ENCODE measurements around the gene NEK8.
"Not testable (repeated sequence)": the region's sequence is repeated elsewhere in the genome, so short reads cannot be mapped to it uniquely, and the experiment has no call there.

Gene NEK8

DNA sequence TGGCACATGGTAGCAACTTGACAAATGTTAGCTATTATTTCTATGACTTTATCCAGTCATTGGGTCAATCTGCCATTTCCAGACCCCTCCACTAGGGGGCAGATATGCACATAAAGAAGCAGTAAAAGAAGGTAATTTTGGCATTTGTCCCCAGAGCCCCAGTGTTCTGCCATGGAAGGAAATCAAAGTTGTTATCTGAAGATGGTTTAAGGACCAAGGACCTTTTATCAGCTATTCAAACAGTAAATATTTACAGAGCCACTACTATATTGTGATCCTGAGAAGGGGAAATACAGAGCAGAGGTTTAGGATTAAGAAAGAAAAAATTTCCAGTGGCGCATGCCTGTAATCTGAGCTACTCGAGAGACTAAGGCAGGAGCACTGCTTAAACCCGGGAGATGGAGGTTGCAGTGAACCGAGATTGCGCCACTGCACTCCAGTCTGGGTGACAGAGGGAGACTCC lies 35.2 kb downstream of the NEK8 start:
- DNase-seq (ENCODE audit: low read depth in 2 of 2): peak; percentile 74 to 77

DNA sequence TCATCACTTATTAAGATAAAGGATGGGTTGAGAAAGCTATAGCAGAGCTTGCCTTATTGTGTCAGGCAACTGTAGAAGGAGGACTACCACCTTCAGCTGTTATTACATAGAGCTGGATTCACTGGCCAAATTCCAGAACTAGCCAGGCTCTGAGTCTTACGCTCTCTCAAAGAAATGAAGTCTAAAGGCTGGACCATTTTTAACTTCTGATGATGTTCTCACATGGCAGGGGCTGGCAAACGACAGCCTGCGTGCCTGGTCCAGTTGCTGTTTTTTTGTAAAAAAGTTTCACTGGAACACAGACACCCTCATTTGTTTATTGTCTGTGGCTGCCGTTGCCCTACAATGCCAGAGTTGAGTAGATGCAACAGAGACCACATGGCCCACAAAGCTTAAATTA lies 36.5 kb downstream of the NEK8 start:
- no peak for DNase-seq (ENCODE audit: low read depth in 2 of 2)

DNA sequence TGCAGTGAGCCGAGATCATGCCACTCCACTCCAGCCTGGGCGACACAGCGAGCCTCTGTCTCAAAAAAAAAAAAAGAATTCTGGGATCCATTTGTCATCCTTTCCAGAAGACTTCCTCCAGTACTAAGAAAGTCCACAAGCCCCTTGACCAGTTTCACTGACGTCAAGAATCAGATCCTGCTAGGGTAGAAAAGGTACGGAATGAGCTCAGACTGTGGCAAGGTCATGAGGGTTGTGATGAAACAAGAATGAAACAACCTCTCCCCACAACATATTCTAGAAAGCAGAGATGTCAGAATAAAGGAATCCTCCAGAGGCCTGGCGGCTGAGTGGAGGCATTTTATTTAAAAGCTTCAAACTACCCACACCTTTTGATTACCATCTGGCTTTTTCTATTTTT lies 45.1 kb downstream of the NEK8 start:
- DNase-seq (ENCODE audit: low read depth in 2 of 2): no peak

DNA sequence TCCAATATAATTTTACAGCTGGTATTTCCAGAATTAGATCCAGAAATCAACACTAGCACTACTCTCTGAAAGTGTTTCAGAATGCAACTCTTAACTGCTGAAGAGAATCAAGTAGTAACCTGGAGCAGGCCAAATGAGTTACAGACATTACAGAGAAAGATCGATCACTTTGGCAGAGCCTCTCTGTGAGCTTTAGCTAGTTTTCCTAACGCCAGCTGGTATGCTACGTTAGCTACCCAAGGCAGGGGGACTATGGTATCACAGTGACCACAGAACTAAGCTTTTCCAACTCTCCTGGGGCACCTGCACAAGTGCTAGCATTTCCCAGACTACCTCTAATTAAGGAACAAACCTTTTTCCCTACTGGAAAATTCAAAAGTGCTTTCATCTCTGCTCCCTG lies 45.6 kb downstream of the NEK8 start:
- DNase-seq (ENCODE audit: low read depth in 2 of 2): no peak

DNA sequence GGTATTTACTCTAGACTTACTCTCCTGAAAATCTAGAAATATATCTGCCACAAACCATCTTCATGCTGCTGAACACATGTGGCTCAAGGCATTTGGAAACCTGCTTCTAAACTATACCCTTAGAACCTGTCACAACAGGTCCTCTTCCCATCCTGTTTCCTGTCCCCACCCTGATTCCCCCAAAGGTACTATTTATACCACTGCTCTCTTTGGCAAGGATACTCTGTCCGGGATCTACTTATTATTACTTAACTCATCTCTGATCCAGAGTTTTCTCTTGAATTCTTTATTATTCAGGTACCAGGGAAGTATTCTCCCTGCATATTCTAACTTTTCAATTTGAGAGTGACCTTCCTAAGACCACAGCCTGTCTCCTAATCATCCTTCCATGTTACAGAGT lies 48.6 kb downstream of the NEK8 start:
- DNase-seq (ENCODE audit: low read depth in 2 of 2): no peak

DNA sequence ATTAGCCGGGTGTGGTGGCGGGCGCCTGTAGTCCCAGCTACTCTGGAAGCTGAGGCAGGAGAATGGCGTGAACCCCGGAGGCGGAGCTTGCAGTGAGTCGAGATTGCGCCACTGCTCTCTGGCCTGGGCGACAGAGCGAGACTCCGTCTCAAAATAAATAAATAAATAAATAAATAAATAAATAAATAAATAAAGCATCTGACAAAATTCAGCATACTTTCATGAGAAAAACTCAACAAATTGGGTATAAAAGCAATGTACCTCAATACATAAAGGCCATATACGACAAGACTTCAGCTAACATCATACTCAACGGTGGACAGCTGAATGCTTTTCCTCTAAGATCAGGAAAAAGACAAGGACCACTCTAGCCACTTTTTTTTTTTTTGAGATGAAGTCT lies 51.0 kb downstream of the NEK8 start:
- DNase-seq (ENCODE audit: low read depth in 2 of 2): not testable (repeated sequence)

DNA sequence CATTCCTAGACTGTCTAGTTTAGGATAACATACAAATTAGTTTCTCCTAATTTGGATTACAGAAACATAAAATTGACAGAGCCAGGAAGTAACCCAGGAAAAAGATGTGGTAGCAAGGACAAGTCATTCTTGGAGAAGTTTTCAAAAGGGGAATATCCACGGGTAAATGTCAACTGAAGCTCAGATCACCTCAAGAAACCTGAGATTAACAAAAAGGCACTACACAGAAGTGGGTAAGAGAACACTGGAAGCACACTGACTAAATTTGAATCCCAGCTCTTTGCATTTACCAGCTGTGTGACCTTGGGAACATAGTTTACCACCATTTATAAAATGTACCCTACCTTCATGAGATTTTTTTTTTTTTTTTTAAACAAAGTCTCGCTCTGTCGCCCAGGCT lies 54.6 kb downstream of the NEK8 start:
- DNase-seq (ENCODE audit: low read depth in 2 of 2): no peak

DNA sequence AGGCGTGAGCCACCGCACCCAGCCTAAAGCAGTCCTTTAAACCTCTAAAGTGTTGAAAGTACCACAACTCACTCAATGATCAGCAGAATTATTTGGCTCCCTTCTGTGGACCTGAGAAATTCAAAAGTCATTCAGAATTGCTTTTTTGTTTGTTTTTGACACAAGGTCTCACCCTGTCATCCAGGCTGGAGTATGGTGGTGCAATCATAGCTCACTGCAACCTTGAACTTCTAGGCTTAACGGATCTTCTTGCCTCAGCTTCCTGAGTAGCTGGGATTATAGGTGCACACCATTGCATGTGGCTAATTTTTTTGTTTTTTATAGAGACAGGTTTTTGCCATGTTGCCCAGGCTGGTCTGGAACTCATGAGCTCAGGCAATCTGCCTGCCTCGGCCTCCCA lies 59.5 kb downstream of the NEK8 start:
- no peak for DNase-seq (ENCODE audit: low read depth in 2 of 2)
